MM.1S (cell line): ENCODE results near the gene DMRTA1.
A peak's percentile ranks its signal among the peaks of the same experiment; 100 is the strongest.

Experiments used
- DNase-seq: peaks from one replicate; pipeline ENCODE4 v3.0.0-alpha.2; 2015
- H2AFZ ChIP-seq: fragments of 300-600 bp; sonication (generic); 2 replicates; pipeline ENCODE4 v1.6.0; 2016; ENCODE audit warnings: antibody characterized with exemption, low read length
- H3F3A ChIP-seq: fragments of 300-600 bp; sonication (generic); 2 replicates; pipeline ENCODE4 v1.6.1; 2016; ENCODE audit warnings: mild to moderate bottlenecking, antibody characterized with exemption, low read length, moderate library complexity, mixed read lengths; ENCODE audit not compliant: insufficient read depth
- H3K27ac ChIP-seq: fragments of 300-600 bp; sonication (generic); 2 replicates; pipeline ENCODE4 v1.5.1; 2016; ENCODE audit warnings: mild to moderate bottlenecking, low read length
- H3K27me3 ChIP-seq: fragments of 300-600 bp; sonication (generic); replicated peaks from 2 replicates; pipeline ENCODE4 v1.6.0; 2016; ENCODE audit warnings: low read length; ENCODE audit not compliant: insufficient read depth
- H3K36me3 ChIP-seq: fragments of 300-600 bp; sonication (generic); replicated peaks from 2 replicates; pipeline ENCODE4 v1.6.1; 2016; ENCODE audit warnings: mild to moderate bottlenecking, low read length, mixed read lengths; ENCODE audit not compliant: insufficient read depth
- H3K4me1 ChIP-seq: fragments of 300-600 bp; sonication (generic); 2 replicates; pipeline ENCODE4 v1.6.1; 2016; ENCODE audit warnings: low read length, mixed read lengths
- H3K4me2 ChIP-seq: fragments of 300-600 bp; sonication (generic); 2 replicates; pipeline ENCODE4 v1.6.0; 2016; ENCODE audit warnings: low read depth, low read length
- H3K4me3 ChIP-seq: fragments of 300-600 bp; sonication (generic); 2 replicates; pipeline ENCODE4 v1.5.1; 2016; ENCODE audit warnings: low read length, mixed read lengths
- H3K79me2 ChIP-seq: fragments of 300-600 bp; sonication (generic); 2 replicates; pipeline ENCODE4 v1.6.1; 2016; ENCODE audit warnings: mixed run types, low read length, mixed read lengths
- H3K9ac ChIP-seq: fragments of 300-600 bp; sonication (generic); 2 replicates; pipeline ENCODE4 v1.6.1; 2016; ENCODE audit warnings: low read length, mixed read lengths
- H3K9me2 ChIP-seq: fragments of 300-600 bp; sonication (generic); replicated peaks from 2 replicates; pipeline ENCODE4 v1.6.1; 2016; ENCODE audit warnings: mild to moderate bottlenecking, low read length, mixed read lengths; ENCODE audit not compliant: insufficient read depth
- H3K9me3 ChIP-seq: fragments of 300-600 bp; sonication (generic); replicated peaks from 2 replicates; pipeline ENCODE4 v1.6.1; 2016; ENCODE audit warnings: mild to moderate bottlenecking, low read length, mixed read lengths; ENCODE audit not compliant: insufficient read depth
- H4K20me1 ChIP-seq: fragments of 300-600 bp; sonication (generic); 2 replicates; pipeline ENCODE4 v1.6.1; 2016; ENCODE audit warnings: mild to moderate bottlenecking, low read length, moderate library complexity, mixed read lengths; ENCODE audit not compliant: insufficient read depth
- CTCF ChIP-seq: fragments of 300-600 bp; sonication (generic); IDR thresholded peaks from 2 replicates; pipeline ENCODE4 v1.5.1; 2016; ENCODE audit warnings: antibody characterized with exemption, low read length, mixed read lengths
- EZH2 ChIP-seq: fragments of 300-600 bp; sonication (generic); optimal IDR thresholded peaks from 2 replicates; pipeline ENCODE3; 2017; ENCODE audit warnings: low read depth, mild to moderate bottlenecking, antibody characterized with exemption, low read length, mixed read lengths
- EZH2phosphoT487 ChIP-seq: fragments of 300-600 bp; sonication (generic); IDR thresholded peaks from 2 replicates; pipeline ENCODE4 v1.6.1; 2018; ENCODE audit warnings: antibody characterized with exemption, low read length

Gene DMRTA1

GRCh38 chr9:22446589-22446949, at the start of gene DMRTA1:
DMRTA1 (plus strand) TSS chr9:22446824; CDS start chr9:22447066, 242 bp downstream.
- Histone ChIP-seq H3K4me3 (peak within 1 kb of the TSS; percentile 67), H3K4me1 (0 out of 2 replicates have a peak, but pooled peaks cover 2% of the 10 kb centered on the region), H3K9me2 (no peaks in the 10 kb centered on the region), H2AFZ (peak within 1 kb of the TSS; percentile 77), H3K27me3 (no peaks in the 10 kb centered on the region), H3K4me2 (peak within 1 kb of the TSS; percentile 74), H3K36me3 (no peaks in the 10 kb centered on the region), H3K9ac (peak within 1 kb of the TSS; percentile 62), H3K27ac (peak within 1 kb of the TSS; percentile 23; the same call in 1 of the 2 replicates), H3K79me2 (0 out of 2 replicates have a peak, but pooled peaks cover 4% of the 10 kb centered on the region), H4K20me1 (no peaks in the 10 kb centered on the region), H3K9me3 (no peaks in the 10 kb centered on the region), H3F3A (no peaks in the 10 kb centered on the region)
- no peak for TF ChIP-seq EZH2
- no peak for TF ChIP-seq EZH2phosphoT487
- no peak for TF ChIP-seq CTCF
- DNase-seq = peak; percentile 77

GRCh38 chr9:22401671-22402070, 45.0 kb upstream of the DMRTA1 start:
- no peak overlapping the region for H3K9ac ChIP-seq
- H3F3A ChIP-seq = no peaks in the 10 kb centered on the region
- no peaks in the 10 kb centered on the region for H3K36me3 ChIP-seq
- H3K4me3 ChIP-seq = no peak overlapping the region
- DNase-seq = no peak
- TF ChIP-seq EZH2 (no peak), CTCF (no peak), EZH2phosphoT487 (no peak)
- no peaks in the 10 kb centered on the region for H3K4me1 ChIP-seq
- no peak overlapping the region for H2AFZ ChIP-seq
- no peak overlapping the region for H3K27ac ChIP-seq
- H3K79me2 ChIP-seq = no peaks in the 10 kb centered on the region
- no peaks in the 10 kb centered on the region for H3K27me3 ChIP-seq
- no peaks in the 10 kb centered on the region for H4K20me1 ChIP-seq
- H3K9me3 ChIP-seq = no peaks in the 10 kb centered on the region
- no peak overlapping the region for H3K4me2 ChIP-seq
- no peaks in the 10 kb centered on the region for H3K9me2 ChIP-seq

DNA sequence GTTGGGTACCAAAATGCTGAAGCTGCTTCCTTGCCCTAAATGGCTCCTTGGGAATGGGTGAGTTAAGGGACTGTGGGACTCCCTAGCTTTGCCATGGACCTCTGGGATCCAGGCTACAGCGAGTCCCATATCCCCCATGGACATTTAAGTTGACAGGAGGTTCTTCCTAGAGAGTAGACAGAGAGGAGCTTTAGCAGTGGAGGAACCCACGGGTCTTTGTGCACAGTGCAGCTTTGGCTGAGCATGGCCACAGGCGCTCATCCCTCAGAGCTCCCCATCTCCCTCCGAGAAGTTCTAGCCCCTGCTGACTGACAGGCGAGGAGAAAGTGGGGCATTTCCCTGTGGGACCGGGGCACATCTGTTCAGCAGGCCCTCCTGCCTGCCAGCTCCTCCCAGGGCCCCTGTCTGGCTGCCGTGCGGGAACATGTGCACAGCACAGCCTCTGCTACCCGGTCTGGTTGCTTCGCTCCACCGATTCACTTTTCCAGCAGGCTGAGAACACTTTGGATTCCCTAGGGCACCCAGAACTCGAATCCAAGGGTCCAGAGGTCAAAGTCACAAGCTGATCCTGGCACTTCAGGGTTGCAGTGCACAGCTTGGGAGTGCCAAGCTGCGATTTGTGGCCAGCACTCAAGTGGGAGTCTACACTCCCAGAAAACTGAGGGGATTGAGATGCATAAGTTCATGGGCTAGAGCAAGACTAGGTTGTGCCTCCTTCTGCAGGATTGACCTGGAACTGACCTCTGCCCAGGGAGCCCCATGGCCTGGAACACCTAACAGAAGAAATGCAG, 40.6 kb upstream of the DMRTA1 start:
- Histone ChIP-seq H3K4me2 (no peak overlapping the region), H3K36me3 (no peaks in the 10 kb centered on the region), H3K9me3 (no peaks in the 10 kb centered on the region), H3K27me3 (no peaks in the 10 kb centered on the region), H3K27ac (no peak overlapping the region), H3K79me2 (no peaks in the 10 kb centered on the region), H3F3A (no peaks in the 10 kb centered on the region), H2AFZ (no peak overlapping the region), H3K4me1 (no peaks in the 10 kb centered on the region), H3K9me2 (no peaks in the 10 kb centered on the region), H3K9ac (no peak overlapping the region), H3K4me3 (no peak overlapping the region), H4K20me1 (no peaks in the 10 kb centered on the region)
- TF ChIP-seq EZH2phosphoT487 = no peak
- TF ChIP-seq EZH2 = no peak
- TF ChIP-seq CTCF = no peak
- no peak for DNase-seq
